Stimulated activated CD4-positive, alpha-beta T cell treated with anti-CD3 and anti-CD28 coated beads, Interleukin-1b, Interleukin-23, amount 100 ng/mL, for 1 hour (primary cell): ENCODE results near the gene KCTD3.

ENCODE experiments used
- DNase-seq, 2 donors: peaks; one replicate each; pipeline ENCODE4 v3.0.0-alpha.2; 2020; ENCODE audit warnings: low read depth in 2 of 2

KCTD3 gene

DNA sequence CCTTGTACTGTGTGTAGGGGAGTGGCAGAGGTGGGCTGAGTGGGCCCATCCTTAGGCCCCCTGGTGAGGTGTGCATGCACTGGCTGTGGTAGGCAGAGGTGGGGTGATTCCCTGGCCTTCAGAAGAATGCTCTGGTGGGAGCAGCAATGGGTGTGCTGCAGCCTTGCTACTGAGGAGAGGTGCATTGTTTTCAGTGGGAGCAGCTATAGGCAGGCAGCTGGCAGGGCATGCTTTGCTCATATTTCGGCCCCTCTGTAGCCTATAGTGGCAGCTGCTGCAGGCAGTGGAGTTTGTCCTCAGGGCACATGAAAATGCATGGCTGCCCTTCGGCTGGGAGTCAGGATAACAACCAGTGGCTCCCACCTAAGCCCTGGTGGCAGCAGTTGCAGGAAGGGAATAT, 10.1 kb upstream of the KCTD3 start:
- DNase-seq: no peak

DNA sequence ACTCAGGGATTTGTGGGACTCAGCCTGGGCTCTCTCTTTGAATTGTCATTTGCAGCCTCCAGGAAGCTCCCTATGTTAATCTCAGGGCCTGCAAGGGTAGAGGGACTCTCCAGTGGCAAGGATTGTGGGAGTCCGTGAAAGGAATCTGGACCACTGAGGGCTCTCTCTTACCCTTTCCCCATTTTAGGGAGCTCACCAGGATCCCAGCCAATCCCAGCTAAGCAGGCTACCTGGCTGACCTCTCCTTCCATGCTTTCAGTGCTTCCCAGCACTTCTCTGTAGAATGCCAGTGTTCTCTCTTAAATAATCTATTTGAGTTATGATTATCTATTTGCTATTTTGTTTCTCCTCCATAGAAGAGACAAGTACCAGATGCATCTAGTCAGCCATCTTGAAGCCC, 9.6 kb upstream of the KCTD3 start:
- DNase-seq: no peak

DNA sequence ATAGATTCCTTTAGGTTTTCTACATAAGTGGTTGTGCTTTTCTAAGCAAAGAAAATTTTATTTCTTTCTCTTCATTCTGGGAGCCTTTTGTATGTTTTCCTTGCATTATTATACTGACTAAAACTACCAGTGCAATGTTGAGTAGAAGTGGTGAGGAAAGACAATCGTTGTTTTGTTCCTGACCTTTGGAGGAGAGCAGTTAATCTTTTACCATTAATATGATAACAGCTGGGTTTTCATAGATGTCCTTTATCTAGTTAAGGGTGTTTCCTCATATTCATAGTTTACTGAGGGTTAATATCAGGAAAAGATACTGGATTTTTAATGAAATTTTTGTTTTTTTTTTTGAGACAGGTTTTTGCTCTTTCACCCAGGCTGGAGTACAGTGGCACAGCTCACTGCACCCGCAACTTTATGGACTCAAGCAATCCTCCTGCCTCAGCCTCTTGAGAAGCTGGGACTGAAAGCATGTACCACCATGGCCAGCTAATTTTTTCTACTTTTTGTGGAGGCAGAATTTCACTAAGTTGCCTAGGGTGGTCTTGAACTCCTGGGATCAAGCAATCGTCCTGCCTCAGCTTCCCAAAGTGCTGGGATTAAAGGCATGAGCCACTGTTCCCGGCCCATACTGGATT, 9.0 kb upstream of the KCTD3 start:
- DNase-seq: no peak

DNA sequence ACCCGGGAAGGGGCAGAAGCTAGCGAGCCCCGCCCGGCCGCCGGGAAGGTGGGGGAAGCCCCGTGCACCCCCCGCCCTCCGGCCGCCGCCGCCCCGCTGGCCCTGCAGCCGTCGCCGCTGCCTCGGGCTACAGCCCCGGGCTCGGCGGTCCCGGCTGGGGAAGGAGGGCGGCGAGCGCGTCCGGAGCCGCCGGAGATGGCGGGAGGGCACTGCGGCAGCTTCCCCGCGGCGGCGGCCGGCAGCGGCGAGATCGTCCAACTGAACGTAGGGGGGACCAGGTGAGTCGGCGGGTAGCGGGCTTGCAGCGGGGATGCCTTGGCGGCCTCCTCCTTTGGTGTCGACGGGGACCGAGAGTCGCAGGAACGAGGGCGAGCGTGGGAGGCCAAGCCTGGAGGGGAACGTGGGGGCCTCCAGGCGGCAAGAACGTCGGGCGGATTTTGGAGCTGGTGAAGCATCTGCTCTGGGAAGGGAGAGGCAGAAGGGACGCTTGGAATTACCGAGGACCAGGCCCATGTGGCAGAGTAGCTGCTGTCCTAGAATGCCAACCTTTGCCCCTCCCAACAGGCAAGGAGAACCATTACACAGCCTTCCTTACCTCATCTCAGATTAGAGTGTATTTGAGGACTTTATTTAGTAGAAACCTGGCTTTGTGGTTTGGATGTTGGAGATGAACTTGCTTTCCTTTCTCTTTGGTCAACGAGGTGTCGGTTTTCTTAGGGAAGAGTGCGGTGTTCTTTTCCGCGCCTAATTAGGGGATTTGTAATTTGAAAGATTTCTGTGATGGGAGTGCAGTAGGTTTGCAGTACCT, 591 bp downstream of the KCTD3 start:
- peak in 1 of 2 donors; percentile 2 for DNase-seq

DNA sequence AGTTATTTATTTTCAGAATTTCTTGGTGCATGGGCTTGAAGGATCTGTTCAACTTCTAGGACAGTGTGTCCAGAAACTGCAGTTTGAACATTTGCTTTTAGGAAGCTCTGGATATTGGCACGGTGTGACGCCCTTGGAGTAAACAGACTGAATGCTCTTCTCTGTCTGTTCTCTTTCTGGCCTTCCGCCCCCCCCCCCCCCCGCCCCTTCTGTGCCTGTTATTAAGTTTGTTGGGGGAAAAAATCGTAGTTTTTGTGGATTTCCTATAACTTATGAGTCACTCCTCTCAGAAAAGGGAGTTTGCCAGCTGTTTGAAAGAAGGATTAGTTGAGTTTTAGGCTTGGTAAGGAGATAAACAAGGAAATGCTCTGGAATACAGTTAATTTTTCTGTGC, 1.2 kb downstream of the KCTD3 start:
- DNase-seq: no peak

DNA sequence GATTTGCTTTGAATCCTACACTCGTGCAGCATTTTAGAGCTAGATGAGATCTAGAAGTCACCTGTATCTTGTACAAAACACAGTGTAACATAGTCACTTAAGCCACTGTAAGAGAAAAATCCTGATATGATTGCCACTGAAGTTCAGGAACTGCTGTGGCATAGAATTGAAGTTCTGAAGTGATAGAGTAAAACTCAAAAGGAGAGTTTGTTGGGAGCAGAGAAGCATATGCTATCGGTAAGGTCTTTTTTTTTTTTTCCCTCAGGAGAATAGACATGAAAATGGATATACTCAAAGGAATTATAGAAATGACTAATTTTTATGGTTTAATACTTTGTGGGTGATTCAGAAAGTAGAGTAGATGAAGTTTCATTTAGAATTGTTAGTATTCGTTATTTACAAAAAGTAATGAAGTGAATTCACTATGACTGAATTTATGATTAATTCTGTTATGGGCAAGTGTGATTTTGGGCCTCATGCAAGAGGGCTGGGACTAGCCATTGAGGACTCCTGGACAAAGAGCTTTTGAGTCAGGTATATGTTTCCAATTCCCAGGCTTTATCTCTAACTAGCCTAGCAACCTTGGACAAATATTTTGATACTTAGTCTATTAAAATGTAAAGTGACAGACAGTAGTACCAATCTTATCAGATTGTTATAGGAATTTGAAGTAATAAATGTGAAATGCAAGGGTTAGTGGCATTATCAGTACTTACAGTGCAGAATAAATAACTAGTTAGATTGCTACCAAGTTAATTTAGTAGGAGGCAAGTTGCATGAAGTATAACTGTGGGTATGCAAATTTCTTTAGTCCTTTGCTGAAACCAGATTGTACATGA, 3.1 kb downstream of the KCTD3 start:
- DNase-seq: no peak

DNA sequence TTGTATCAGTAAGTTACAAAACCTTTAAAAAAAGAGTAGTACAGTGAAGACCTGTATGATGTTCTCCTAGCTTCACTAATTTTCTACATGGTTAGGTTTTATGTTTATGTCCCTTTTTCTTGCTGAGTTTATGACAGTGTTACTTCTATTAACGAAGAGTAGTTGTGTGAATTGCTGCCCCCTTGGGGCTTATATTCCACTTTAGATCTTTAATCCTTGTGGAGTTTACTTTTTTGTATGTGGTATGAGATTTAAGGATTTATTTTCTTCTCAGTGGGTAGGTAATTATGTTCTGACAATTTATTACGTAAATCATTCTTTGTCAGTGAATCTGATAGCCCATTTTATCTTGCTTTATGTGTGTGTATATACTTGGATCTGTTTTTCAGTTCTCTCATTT, 14.8 kb downstream of the KCTD3 start:
- no peak for DNase-seq

DNA sequence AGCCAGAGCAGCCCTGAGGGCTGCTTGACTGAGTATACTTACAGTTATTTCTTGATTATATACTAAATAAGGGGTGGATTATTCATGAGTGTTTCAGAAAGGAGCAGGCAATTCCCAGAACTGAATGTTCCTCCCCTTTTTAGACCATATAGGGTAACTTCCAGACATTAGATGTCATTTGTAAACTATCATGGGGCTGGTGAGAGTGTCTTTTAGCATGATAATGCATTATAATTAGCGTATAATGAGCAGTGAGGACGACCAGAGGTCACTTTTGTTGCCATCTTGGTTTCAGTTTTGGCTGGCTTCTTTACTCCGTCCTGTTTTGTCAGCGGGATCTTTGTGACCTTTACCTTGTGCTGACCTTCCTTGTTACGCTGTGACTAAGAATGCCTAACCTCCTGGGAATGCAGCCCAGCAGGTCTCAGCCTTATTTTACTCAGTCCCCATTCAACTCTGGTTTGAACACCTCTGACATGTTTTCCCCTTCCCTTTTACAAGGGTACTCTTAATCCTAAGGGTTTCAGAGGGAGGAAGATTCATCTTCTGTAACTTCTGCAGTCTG, 16.2 kb downstream of the KCTD3 start:
- DNase-seq: no peak

DNA sequence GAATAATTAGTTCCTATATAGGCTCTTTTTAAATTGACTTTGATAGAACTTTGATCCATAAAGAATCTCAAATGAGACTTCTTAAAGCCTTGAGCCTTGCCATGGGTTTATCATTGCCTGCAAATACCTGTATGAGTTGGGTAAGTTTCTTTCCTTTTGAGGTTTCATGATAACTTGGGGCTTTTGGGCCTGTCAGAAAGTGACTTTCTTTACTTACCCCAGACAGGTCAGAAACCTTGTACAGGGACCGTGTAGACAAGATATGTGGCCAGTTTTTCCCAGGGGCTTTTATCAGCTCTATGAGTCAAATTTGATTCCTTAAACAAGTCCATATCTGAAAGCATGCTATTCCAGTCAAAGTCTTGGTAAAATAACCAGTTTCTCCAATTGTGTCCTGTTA, 17.3 kb downstream of the KCTD3 start:
- DNase-seq: no peak

DNA sequence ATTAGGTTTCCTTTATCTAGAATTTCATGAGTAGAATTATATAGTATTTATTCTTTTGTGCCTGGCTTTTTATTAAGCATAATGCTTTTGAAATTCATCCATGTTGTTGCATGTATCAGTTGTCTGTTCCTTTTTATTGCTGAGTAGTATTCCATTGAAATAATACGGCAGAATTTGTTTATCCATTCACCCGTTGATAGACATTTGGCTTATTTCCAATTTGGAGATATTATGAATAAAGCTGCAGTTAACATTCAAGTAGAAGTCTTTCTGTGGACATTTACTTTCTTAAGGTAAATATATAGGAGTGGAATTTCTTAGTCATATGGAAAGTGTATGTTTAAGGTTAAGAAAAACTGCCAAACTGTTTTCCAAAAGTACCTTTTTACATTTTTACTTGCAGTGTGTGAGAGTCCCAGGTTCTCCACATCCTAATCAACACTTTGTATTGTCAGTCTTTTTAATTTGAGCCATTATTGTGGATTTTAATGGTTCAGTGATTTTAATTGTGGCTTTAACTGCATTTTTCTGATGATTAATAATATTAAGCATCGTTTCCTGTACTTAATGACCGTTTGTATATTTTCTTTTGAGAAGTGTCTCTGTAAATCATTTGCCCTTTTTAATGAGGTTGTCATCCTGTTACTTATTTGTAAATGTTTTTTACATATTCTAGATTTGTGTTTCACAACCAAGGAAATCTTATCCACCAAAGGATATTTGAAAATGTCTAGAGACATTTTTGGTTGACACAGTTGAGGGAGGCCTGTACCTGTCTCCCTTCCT, 22.7 kb downstream of the KCTD3 start:
- DNase-seq: no peak

DNA sequence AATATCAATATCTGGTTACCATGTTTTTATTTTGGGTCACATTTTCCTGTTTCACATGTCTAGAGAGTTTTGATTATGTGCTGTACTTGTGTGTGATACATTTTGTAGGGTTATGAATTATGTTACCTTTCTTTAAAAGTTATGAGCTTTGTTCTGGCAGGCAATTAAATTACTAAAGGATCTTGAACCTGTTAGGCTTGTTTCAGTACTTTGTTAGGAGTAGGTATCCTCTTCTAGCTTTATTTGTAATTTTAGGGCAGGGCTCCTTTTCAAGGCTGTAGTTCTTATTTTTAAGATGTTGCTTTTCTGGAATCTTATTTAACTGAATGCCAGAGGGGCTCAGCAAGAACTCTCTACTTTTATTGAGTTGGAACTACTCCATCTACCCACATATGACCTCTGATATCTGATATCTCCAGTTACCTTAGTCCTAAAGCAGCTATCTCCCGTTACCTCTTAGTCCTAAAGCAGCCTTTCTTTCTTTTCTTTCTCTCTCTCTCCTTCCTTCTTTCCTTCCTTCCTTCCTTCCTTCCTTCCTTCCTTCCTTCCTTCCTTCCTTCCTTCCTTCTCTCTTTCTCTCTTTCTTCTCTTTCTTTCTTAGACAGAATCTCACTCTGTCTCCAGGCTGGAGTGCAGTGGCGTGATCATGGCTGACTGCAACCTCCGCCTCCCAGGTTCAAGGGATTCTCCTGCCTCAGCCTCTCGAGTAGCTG, 23.8 kb downstream of the KCTD3 start:
- no peak for DNase-seq

DNA sequence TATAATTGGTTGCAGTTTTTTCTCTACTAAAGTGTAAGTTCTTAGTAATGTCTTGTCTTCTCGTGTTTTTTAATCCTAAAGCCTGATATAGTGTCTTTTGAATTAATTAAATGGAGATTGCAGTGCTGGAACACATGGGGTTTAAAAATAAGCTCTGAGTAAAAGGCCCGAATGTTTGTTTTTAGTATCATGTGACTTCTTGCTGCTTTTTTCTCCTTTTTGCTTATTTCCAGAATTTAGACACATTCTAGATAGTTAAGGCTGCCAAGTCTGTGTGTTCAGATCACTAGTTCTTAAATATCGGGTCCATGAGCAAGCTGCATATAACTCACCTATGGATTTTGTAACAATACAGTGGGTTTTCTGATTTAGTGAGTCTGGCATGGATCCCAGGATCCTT, 27.5 kb downstream of the KCTD3 start:
- DNase-seq: no peak

DNA sequence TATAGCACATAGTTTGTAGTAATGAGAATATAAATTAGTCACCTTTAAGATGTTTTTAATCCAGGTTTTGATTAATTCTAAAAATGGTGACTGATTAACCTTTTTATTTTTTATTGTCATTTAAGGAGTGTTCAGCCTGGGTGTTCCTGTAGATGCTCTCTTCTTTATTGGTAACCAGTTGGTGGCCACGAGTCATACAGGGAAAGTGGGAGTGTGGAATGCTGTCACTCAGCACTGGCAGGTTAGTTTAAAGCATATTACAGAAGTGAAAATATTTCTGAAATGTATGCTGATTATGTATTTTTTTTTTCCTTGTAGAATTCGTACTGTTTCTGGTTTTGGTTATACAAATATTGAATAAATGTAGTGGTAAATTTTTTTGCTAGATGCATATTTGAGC, 28.1 kb downstream of the KCTD3 start:
- DNase-seq: no peak

DNA sequence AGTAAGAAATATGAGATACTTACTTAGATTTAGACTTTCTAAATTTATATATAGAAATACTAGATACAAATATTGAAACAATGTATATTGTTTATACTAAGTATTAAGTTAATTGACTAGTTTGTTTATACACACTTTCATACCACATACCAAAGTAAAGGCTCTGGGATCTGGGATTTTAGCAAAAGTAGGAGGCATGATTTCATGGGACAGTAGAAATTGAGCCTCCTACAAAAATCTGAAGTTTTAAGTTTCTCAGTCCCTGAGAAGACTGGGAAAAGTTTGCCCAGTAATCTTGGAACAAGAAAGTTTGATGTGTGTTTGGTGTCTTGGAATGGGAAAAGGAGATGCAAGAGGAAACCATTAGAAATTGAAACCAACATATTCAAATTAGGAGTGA, 30.9 kb downstream of the KCTD3 start:
- no peak for DNase-seq

DNA sequence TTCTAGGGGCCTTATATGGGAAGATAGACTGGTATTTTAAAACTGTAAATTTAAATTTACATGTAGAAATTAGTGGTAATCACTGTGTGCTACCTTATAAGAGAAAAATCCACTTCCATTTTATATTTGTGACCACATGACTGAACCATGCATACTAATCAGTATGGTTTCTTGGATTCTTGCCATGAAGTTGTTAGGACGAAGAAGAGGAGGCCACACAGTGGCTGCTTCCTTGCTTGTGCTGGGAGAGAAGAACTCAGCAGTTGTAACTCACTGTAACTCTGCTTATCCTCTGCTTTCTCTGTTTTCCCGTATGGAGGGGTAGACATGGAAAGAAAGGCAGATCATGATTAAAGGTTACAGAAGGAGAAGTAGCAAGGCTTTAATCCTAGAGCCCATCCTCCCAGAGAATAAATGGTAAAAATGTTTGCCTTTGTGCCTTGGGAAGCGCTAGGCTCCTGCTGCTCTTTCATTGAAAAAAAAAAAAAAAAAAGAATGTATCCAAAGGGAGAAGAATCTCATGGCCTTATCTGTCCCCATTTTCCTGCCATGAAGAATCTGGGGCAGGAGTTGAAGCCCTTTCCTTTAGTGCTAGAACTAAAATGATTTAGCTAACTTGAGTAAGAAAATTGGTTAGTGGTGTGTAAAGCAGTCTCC, 32.4 kb downstream of the KCTD3 start:
- DNase-seq: no peak

DNA sequence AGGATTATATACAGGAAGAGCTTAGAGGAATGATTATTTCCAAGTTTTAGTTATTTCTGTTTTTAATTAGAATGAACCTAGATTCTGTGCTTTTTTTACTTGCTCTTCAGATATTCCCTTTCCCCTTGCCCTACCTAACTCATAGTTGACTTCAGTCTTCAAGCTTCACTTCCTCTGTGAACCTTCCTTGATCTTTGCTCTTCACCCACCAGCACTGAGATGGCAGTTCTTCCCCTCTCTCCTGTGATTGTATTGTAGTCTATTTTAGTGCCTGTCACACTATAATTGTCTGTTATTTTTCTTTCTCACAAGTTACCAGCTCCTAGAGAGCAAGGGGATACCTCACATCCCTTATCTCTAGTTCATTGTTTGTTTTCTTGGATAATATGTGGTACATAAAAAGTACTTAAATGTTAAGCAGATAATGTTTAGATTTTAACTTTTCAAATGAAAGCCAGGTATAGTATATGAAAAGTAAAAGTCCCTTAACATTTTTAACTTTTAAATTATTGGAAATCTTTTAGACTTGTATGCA, 33.2 kb downstream of the KCTD3 start:
- no peak for DNase-seq

DNA sequence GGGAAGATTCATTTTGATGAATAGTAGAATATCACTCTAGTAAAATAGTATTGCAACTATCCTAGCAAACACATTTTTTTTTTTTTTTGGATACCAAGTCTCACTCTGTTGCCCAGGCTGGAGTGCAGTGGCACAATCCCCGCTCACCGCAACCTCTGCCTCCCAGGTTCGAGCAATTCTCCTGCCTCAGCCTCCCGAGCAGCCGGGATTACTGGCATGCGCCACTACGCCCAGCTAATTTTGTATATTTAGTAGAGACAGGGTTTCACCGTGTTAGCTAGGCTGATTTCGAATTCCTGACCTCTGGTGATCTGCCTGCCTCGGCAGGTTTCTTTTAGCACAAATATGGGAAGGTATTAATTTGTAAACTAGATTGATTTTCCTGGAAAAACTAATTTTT, 33.8 kb downstream of the KCTD3 start:
- DNase-seq: no peak

DNA sequence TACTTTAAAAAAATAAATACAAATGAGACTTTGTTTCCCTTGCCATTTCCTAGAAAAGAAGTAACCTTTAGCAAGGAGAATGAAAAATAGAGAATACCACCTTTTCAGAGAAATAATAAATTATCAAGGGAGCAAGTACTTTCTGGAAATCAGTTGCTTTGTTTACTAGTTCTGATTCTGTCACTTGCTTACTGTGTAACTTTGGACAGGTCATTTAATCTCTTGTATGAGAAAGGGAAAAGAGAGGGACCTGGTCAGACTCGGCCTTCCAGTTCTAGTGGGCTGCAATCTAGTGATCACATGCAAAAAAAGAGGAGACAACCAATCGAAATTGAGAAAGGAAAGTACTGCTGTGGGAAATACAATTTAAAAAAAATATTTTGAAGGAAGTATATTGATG, 34.2 kb downstream of the KCTD3 start:
- DNase-seq: no peak

DNA sequence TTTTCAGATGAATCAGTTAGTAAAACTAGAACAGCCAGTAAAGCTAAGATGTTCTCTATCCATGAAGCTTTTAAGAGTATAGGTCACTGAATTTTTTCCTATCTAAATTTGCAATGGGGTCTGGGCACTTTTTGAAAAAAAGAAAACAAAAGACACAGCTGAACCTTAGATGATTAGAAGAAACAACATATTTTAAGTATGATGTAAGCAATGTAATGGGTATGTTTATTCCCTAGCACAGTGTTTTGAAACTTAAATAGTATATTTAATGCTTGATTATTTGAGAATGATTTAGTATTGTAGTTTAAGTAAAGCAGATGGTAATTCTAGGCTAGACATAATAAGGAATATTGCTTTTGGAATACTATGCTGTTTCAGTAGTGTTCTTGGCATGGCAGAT, 36.2 kb downstream of the KCTD3 start:
- no peak for DNase-seq

DNA sequence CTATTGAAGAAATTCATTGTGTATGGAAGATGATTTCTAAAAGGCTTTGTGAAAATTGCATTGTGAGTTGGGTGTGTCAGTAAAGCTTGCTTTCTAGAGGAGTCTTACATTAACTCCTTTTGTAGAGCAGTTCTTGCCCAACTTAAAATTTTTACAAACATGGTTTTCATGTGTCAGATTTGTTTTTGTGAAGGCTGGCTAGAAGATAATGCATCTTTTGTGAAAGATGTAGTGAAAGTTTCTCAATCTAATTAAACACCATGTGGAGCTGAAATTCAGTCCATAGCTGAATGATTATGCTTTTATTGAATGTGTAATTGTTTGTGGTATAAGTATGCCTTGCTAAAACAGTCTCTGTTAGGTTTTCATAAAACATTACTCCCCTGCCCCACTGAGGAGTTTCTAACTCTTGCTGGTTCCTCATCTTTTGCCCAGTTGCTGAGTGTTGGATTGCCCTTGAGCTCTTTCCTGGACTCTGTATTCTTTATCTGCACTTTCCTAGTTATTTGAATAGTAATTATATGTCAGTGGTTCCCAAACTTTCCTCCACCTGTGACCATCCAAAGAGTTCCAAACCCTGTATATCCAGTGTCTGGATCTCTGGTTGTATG, 38.0 kb downstream of the KCTD3 start:
- DNase-seq: no peak
